IMR-90 (cell line): ENCODE results near the gene PADI2. TPM values are rescaled to one million over a fixed set of nuclear protein-coding genes. Genes with fewer than 3 reads are reported as not detected.
A peak's percentile ranks its signal among the peaks of the same experiment; 100 is the strongest.

Experiments
- ATAC-seq: fragments of 200-7000 bp; cut with Tn5 transposase; 2 replicates; pipeline ENCODE4 v1.9.1; 2020; ENCODE audit warnings: low read depth, mild to moderate bottlenecking, moderate library complexity
- BruUV-seq: library from RNA; stranded (reverse); fragments of 400-500 nt; replicated peaks from 2 replicates; lab custom pipeline; 2021; lab: Mats Ljungman, UMichigan
- CTCF ChIA-PET: fragments of 300-600 bp; formaldehyde crosslinking; extraction: SDS; loops from one replicate; lab custom pipeline; 2021; ENCODE audit warnings: antibody characterized with exemption; lab: Yijun Ruan, JAX
- POLR2A ChIA-PET: fragments of 300-600 bp; sonication (Branson Sonifier 250); formaldehyde crosslinking; loops from one replicate; lab custom pipeline; 2022; ENCODE audit warnings: antibody characterized with exemption; ENCODE audit not compliant: unreplicated experiment; lab: Charles Lee
- DNase-seq: peaks from one replicate; pipeline ENCODE4 v3.0.0; 2013
- H2AFZ ChIP-seq: replicated peaks from 2 replicates; pipeline ENCODE3; 2013; ENCODE audit warnings: low read length, mild to moderate bottlenecking; ENCODE audit not compliant: poor library complexity
- H2AK5ac ChIP-seq: 2 replicates; pipeline ENCODE4 v1.6.1; 2013; ENCODE audit warnings: low read depth, low read length, inconsistent platforms
- H2AK9ac ChIP-seq: replicated peaks from 2 replicates; pipeline ENCODE3; 2013; ENCODE audit warnings: mild to moderate bottlenecking, low read depth, low read length, moderate library complexity; ENCODE audit not compliant: poor library complexity
- H2BK120ac ChIP-seq: 2 replicates; pipeline ENCODE4 v1.6.1; 2013; ENCODE audit warnings: low read depth, low read length, inconsistent platforms
- H2BK15ac ChIP-seq: 3 replicates; pipeline ENCODE4 v1.6.1; 2013; ENCODE audit warnings: low read depth, low read length, inconsistent platforms
- H2BK20ac ChIP-seq: 2 replicates; pipeline ENCODE4 v1.6.1; 2013; ENCODE audit warnings: low read depth, mild to moderate bottlenecking, inconsistent platforms, low read length, moderate library complexity
- H2BK5ac ChIP-seq: 2 replicates; pipeline ENCODE4 v1.6.1; 2013; ENCODE audit warnings: mild to moderate bottlenecking, low read depth, low read length, inconsistent platforms; ENCODE audit not compliant: poor library complexity, severe bottlenecking
- H3K14ac ChIP-seq: replicated peaks from 2 replicates; pipeline ENCODE4 v1.6.1; 2013; ENCODE audit warnings: low read depth, low read length, inconsistent platforms
- H3K18ac ChIP-seq: 2 replicates; pipeline ENCODE4 v1.6.1; 2013; ENCODE audit warnings: low read depth, low read length, control low read depth
- H3K23ac ChIP-seq: 2 replicates; pipeline ENCODE4 v1.6.1; 2013; ENCODE audit warnings: low read depth, low read length, inconsistent platforms
- H3K27ac ChIP-seq: 2 replicates; pipeline ENCODE4 v1.5.1; 2013; ENCODE audit warnings: mild to moderate bottlenecking, control low read depth, low read length; ENCODE audit not compliant: insufficient read depth
- H3K27me3 ChIP-seq: 2 replicates; pipeline ENCODE4 v1.6.1; 2013; ENCODE audit warnings: low read length; ENCODE audit not compliant: control insufficient read depth, insufficient read depth
- H3K36me3 ChIP-seq: 2 replicates; pipeline ENCODE4 v1.6.1; 2013; ENCODE audit warnings: low read length, mixed read lengths; ENCODE audit not compliant: control insufficient read depth, insufficient read depth
- H3K4ac ChIP-seq: 2 replicates; pipeline ENCODE4 v1.6.1; 2013; ENCODE audit warnings: low read depth, low read length, inconsistent platforms
- H3K4me1 ChIP-seq: 2 replicates; pipeline ENCODE4 v1.6.1; 2013; ENCODE audit warnings: low read length, mixed read lengths; ENCODE audit not compliant: control insufficient read depth, insufficient read depth
- H3K4me2 ChIP-seq: 2 replicates; pipeline ENCODE4 v1.6.1; 2013; ENCODE audit warnings: low read depth, mild to moderate bottlenecking, control low read depth, low read length, moderate library complexity
- H3K4me3 ChIP-seq: 2 replicates; pipeline ENCODE4 v1.5.1; 2013; ENCODE audit warnings: low read depth, mild to moderate bottlenecking, control low read depth, low read length, moderate library complexity; ENCODE audit not compliant: insufficient read depth
- H3K56ac ChIP-seq: 2 replicates; pipeline ENCODE4 v1.6.1; 2013; ENCODE audit warnings: low read length, inconsistent platforms; ENCODE audit not compliant: insufficient read depth; ENCODE audit errors: extremely low read depth
- H3K79me1 ChIP-seq, 2 experiments: 2 replicates each; pipeline ENCODE4 v1.6.1; 2013; ENCODE audit warnings: low read length in 2 of 2, inconsistent platforms in 1 of 2, low read depth in 1 of 2
- H3K9ac ChIP-seq: 2 replicates; pipeline ENCODE4 v1.6.1; 2013; ENCODE audit warnings: low read depth, low read length, control low read depth
- H3K9me1 ChIP-seq: 2 replicates; pipeline ENCODE4 v1.6.1; 2013; ENCODE audit warnings: low read length, inconsistent platforms; ENCODE audit not compliant: insufficient read depth
- H3K9me3 ChIP-seq: 2 replicates; pipeline ENCODE4 v1.6.1; 2013; ENCODE audit warnings: low read length; ENCODE audit not compliant: control insufficient read depth, insufficient read depth
- H4K20me1 ChIP-seq: 2 replicates; pipeline ENCODE4 v1.6.1; 2013; ENCODE audit warnings: low read length, inconsistent platforms; ENCODE audit not compliant: insufficient read depth
- H4K5ac ChIP-seq: 2 replicates; pipeline ENCODE4 v1.6.1; 2013; ENCODE audit warnings: mild to moderate bottlenecking, low read depth, low read length, control low read depth
- H4K8ac ChIP-seq, 2 experiments: 2 replicates each; pipeline ENCODE4 v1.6.1; 2013; ENCODE audit warnings: low read depth in 2 of 2, low read length in 2 of 2, control low read depth in 1 of 2, inconsistent platforms in 1 of 2
- H4K91ac ChIP-seq: 2 replicates; pipeline ENCODE4 v1.6.1; 2013; ENCODE audit warnings: low read depth, low read length, inconsistent platforms; ENCODE audit not compliant: insufficient read depth
- BHLHE40 ChIP-seq: fragments of 150-350 bp; IDR thresholded peaks from 2 replicates; pipeline ENCODE4 v1.6.1; 2016; ENCODE audit warnings: mild to moderate bottlenecking, low read depth, low read length
- CEBPB ChIP-seq: IDR thresholded peaks from 2 replicates; pipeline ENCODE4 v1.6.1; 2012; ENCODE audit warnings: low read depth, low read length, improper control_type of control experiment
- CHD1 ChIP-seq: IDR thresholded peaks from 2 replicates; pipeline ENCODE4 v1.6.1; 2012; ENCODE audit warnings: low read depth, low read length, improper control_type of control experiment
- FOS ChIP-seq: fragments of 150-350 bp; IDR thresholded peaks from 2 replicates; pipeline ENCODE4 v1.6.1; 2016; ENCODE audit warnings: low read depth, low read length
- MAFK ChIP-seq: IDR thresholded peaks from 2 replicates; pipeline ENCODE4 v1.6.1; 2012; ENCODE audit warnings: low read depth, low read length, improper control_type of control experiment
- MAZ ChIP-seq: IDR thresholded peaks from 2 replicates; pipeline ENCODE4 v1.6.1; 2012; ENCODE audit warnings: low read depth, mild to moderate bottlenecking, low read length, improper control_type of control experiment, moderate library complexity, borderline replicate concordance
- MXI1 ChIP-seq: IDR thresholded peaks from 2 replicates; pipeline ENCODE4 v1.6.1; 2012; ENCODE audit warnings: low read depth, mild to moderate bottlenecking, low read length, moderate library complexity, borderline replicate concordance
- NFE2L2 ChIP-seq: fragments of 150-350 bp; IDR thresholded peaks from 2 replicates; pipeline ENCODE4 v1.6.1; 2016; ENCODE audit warnings: low read depth, mild to moderate bottlenecking, low read length
- POLR2A ChIP-seq: IDR thresholded peaks from 2 replicates; pipeline ENCODE4 v1.6.1; 2012; ENCODE audit warnings: mild to moderate bottlenecking, low read depth, low read length
- RAD21 ChIP-seq: IDR thresholded peaks from 2 replicates; pipeline ENCODE4 v1.6.1; 2012; ENCODE audit warnings: low read length, improper control_type of control experiment
- RFX5 ChIP-seq: IDR thresholded peaks from 2 replicates; pipeline ENCODE4 v1.8.0; 2012; ENCODE audit warnings: low read depth, mild to moderate bottlenecking, low read length, moderate library complexity
- SMC3 ChIP-seq: fragments of 150-350 bp; IDR thresholded peaks from 2 replicates; pipeline ENCODE4 v1.6.1; 2016; ENCODE audit warnings: low read depth, mild to moderate bottlenecking, antibody characterized with exemption, low read length, moderate library complexity
- whole genome bisulfite sequencing, 2 experiments: methylation state at CpG; one replicate each; pipeline versions ENCODE4 v1.1.5 to v1.1.7; 2013; ENCODE audit warnings: missing lambda C conversion rate in 2 of 2; ENCODE audit not compliant: insufficient read length in 1 of 2; ENCODE audit errors: extremely low coverage in 2 of 2; 5-methylcytosine and 5-hydroxymethylcytosine counted together
- dilution Hi-C: fragments of 300-500 bp; cut with HindIII; formaldehyde crosslinking; loops from one replicate; pipeline ENCODE4 v1.14.3; 2018; ENCODE audit warnings: low sequenced_read_pairs; ENCODE audit not compliant: unreplicated experiment
- in situ Hi-C: fragments of 300-500 bp; cut with MboI; formaldehyde crosslinking; loops from 3 replicates; pipeline ENCODE4 v1.14.3; 2019; ENCODE audit warnings: low sequenced_read_pairs, inconsistent platforms, mixed read lengths
- intact Hi-C: fragments of 100-400 bp; cut with micrococcal nuclease; formaldehyde crosslinking; loops from 2 replicates; pipeline ENCODE4 v1.10.0; 2022
- polyA plus RNA-seq, 3 experiments: library from polyadenylated mRNA; depleted of rRNA; stranded (reverse); fragments of >200 nt; gene quantifications; 2 replicates each; pipeline ENCODE4 v1.2.3, GENCODE V29; 2012; ENCODE audit warnings: low replicate concordance in 1 of 3
- total RNA-seq: library from RNA; depleted of rRNA; stranded (reverse); fragments of >200 nt; gene quantifications from 2 replicates; pipeline ENCODE4 v1.2.3, GENCODE V29; 2012
- TF ChIP-seq, protein P1 (sequence below): fragments of 150-350 bp; IDR thresholded peaks from 2 replicates; pipeline ENCODE4 v1.6.1; 2016; ENCODE audit warnings: low read depth, mild to moderate bottlenecking, low read length, moderate library complexity, borderline replicate concordance
- TF ChIP-seq, protein P2 (sequence below): fragments of 150-350 bp; IDR thresholded peaks from 2 replicates; pipeline ENCODE4 v1.6.1; 2017; ENCODE audit warnings: mild to moderate bottlenecking, antibody characterized with exemption, low read length, low read depth
- TF ChIP-seq, protein P3 (sequence below): conservative IDR thresholded peaks from 2 replicates; pipeline ENCODE4 v1.5.1; 2012; ENCODE audit warnings: mild to moderate bottlenecking, low read depth, low read length, improper control_type of control experiment

PADI2 gene
- total and polyA plus RNA-seq, 2 of the 4 experiments (the other 2 are of a cell fraction) = not detected

DNA sequence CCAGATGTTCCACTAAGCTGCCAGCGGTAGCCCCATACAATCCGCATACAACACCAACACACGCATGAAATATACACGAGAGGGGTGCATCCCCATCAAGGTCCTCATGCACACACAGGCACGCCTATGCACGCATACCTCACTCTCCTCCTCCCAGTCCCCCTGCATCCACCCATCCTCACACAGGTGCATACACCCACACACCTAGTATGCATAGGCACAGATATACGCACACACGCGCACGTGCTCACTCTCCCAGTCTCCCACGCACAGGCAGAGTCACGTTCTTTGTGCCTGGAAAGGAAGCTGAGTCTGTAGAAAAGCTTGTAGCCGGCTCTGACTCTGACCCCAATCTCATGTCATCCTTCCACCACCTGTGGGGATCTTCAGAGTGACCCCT, 16.9 kb upstream of the PADI2 start:
- no peak for DNase-seq
- Histone ChIP-seq H3K27ac (no peak overlapping the region), H2BK120ac (no peak overlapping the region; the same call in 1 of the 2 replicates), H2BK5ac (no peak overlapping the region), H3K4me2 (no peak overlapping the region), H3K18ac (no peak overlapping the region), H3K9me3 (no peaks in the 10 kb centered on the region), H2AFZ (peak overlapping the region; percentile 38), H3K36me3 (no peaks in the 10 kb centered on the region), H3K27me3 (peaks cover 10% of the 10 kb centered on the region; the same call in 1 of the 2 replicates), H3K4me3 (no peak overlapping the region), H4K91ac (no peak overlapping the region), H2AK9ac (no peak overlapping the region), H3K4me1 (no peaks in the 10 kb centered on the region), H3K14ac (no peak overlapping the region), H3K56ac (no peak overlapping the region), H2BK20ac (no peak overlapping the region), H2BK15ac (no peak overlapping the region), H3K4ac (no peak overlapping the region; the same call in 1 of the 2 replicates), H4K20me1 (no peaks in the 10 kb centered on the region), H4K8ac (no peak overlapping the region), H4K5ac (no peak overlapping the region), H3K79me1 (no peaks in the 10 kb centered on the region), H3K23ac (no peak overlapping the region), H3K9ac (no peak overlapping the region), H3K9me1 (peaks cover 8% of the 10 kb centered on the region; the same call in 1 of the 2 replicates), H2AK5ac (no peak overlapping the region; the same call in 1 of the 2 replicates)
- ATAC-seq = no peak
- dilution Hi-C loops (no loop called here), in situ Hi-C loops (no loop called here), intact Hi-C loops (no loop called here)
- ChIA-PET POLR2A (no interaction called here), CTCF (no interaction called here)
- BruUV-seq = no TSS peak
- TF ChIP-seq NFE2L2 (no peak), SMC3 (no peak), MAFK (no peak), CHD1 (no peak), CEBPB (no peak), FOS (no peak), RAD21 (no peak), MXI1 (no peak), POLR2A (no peak), MAZ (no peak), BHLHE40 (no peak), RFX5 (no peak)
- TF ChIP-seq, protein P1, sequence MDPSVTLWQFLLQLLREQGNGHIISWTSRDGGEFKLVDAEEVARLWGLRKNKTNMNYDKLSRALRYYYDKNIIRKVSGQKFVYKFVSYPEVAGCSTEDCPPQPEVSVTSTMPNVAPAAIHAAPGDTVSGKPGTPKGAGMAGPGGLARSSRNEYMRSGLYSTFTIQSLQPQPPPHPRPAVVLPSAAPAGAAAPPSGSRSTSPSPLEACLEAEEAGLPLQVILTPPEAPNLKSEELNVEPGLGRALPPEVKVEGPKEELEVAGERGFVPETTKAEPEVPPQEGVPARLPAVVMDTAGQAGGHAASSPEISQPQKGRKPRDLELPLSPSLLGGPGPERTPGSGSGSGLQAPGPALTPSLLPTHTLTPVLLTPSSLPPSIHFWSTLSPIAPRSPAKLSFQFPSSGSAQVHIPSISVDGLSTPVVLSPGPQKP = no peak
- TF ChIP-seq, protein P2, sequence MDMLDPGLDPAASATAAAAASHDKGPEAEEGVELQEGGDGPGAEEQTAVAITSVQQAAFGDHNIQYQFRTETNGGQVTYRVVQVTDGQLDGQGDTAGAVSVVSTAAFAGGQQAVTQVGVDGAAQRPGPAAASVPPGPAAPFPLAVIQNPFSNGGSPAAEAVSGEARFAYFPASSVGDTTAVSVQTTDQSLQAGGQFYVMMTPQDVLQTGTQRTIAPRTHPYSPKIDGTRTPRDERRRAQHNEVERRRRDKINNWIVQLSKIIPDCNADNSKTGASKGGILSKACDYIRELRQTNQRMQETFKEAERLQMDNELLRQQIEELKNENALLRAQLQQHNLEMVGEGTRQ = no peak
- TF ChIP-seq, protein P3, sequence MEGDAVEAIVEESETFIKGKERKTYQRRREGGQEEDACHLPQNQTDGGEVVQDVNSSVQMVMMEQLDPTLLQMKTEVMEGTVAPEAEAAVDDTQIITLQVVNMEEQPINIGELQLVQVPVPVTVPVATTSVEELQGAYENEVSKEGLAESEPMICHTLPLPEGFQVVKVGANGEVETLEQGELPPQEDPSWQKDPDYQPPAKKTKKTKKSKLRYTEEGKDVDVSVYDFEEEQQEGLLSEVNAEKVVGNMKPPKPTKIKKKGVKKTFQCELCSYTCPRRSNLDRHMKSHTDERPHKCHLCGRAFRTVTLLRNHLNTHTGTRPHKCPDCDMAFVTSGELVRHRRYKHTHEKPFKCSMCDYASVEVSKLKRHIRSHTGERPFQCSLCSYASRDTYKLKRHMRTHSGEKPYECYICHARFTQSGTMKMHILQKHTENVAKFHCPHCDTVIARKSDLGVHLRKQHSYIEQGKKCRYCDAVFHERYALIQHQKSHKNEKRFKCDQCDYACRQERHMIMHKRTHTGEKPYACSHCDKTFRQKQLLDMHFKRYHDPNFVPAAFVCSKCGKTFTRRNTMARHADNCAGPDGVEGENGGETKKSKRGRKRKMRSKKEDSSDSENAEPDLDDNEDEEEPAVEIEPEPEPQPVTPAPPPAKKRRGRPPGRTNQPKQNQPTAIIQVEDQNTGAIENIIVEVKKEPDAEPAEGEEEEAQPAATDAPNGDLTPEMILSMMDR = no peak
- WGBS, 2 experiments = 90% methylated on average over 5 of the region's 13 CpGs; no CpG with 5 or more reads in 1 of the 2 experiments
